G401 (cell line): ENCODE data around the gene AKIRIN2. TPM values are rescaled to one million over a fixed set of nuclear protein-coding genes. Genes with fewer than 3 reads are reported as not detected.
A peak's percentile ranks its signal among the peaks of the same experiment; 100 is the strongest.
"Not testable (repeated sequence)": the region's sequence is repeated elsewhere in the genome, so short reads cannot be mapped to it uniquely, and the experiment has no call there.

Experiments
- DNase-seq: peaks from one replicate; pipeline ENCODE4 v3.0.0-alpha.2; 2015; ENCODE audit warnings: low spot score
- in situ Hi-C: cut with HindIII; loops from 2 replicates; pipeline ENCODE4 v1.10.0; 2016; ENCODE audit warnings: low sequenced_read_pairs, mixed read lengths
- total RNA-seq: library from RNA; depleted of rRNA; stranded (reverse); fragments of >200 nt; shearing (Covaris generic); gene quantifications from 2 replicates; pipeline ENCODE4 v1.2.3, GENCODE V29; 2014

Gene AKIRIN2
- total RNA-seq, 1 experiment from 2014 or later = 41.3 TPM

DNA sequence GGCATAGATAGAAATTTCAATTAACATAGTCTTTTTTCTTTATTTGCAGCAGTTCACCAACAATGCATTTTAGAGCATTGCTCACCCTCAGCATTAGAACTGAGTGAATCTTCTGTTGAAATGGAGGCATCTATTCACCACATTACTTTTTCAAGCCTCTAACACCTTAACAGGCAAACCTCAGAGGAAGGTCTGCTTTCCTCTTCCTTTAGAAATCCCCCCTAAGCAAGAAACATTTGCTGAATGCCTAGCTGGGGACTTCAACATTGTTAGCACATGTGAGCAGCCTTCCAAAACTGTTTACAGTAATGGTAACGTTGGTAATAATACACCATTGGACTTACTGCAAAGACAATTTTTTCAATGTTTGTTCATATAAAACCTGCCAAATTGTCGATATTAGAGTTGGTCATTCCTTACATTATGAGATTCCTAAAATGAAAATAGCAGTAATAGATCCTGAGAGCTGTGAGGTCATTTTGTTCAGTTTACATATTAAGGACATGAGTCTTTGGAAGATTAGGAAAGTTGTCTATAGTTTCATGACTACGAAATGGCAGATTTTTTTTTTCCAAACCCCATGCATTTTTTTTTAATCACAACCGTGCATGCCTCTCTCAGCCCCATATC lies 20.6 kb upstream of the AKIRIN2 start:
- in situ Hi-C loops = no loop called here

DNA sequence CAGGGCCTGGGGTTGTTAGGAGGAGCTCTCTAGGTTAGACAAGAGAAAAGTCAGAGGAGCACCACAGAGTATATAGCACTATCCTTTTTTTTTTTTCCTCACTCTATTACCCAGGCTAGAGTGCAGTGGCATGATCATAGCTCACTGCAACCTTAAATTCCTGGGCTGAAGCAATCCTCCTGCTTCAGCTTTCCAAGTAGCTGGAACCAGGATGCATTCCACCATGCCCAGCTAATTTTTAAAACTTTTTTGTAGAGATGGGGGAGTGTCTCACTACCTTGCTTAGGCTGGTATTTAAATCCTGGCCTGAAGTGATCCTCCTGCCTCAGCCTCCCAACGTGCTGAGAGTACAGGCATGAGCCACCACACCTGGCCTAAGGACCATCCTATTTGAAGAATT lies 19.3 kb upstream of the AKIRIN2 start:
- no peak for DNase-seq
- in situ Hi-C loops = no loop called here

More for the DNA sequence above, 20.6 kb upstream of the AKIRIN2 start:
- no peak for DNase-seq

DNA sequence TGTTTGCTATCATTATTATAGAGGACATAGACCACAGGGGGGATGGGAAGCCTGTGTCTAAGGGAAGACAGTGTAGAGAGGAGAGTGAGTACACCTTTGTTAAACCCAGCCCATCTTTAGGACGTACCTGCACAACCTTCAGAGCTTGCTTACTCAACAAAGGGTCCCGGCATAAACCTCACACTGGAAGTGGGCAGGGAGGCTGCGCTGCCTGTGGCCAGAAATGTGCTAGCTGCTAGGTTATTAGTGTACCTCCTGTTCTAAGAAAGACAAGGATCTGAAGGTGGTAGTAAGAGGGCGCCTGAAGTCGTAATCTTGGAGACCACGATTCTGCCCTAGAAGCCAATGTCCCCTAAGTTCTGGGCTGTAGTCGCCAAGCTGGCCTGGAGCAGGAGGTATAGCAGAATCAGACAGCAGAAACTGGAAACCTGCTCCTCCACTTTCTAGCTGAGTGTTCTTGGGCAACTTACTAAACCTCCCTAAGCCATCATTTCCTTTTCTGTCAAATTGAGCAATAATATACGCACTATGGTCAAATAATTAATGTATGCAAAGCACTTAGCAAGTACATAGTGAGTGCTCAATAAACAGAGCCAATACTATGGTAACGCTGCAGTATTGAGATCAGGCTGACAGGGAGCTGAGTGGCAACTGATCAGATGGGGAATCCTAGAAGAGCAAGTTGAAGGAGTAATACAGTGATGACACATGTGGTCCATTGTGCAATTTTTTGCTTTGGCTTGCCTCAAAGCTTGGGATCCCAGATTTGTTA lies 16.8 kb upstream of the AKIRIN2 start:
- no peak for DNase-seq
- in situ Hi-C loops = no loop called here

DNA sequence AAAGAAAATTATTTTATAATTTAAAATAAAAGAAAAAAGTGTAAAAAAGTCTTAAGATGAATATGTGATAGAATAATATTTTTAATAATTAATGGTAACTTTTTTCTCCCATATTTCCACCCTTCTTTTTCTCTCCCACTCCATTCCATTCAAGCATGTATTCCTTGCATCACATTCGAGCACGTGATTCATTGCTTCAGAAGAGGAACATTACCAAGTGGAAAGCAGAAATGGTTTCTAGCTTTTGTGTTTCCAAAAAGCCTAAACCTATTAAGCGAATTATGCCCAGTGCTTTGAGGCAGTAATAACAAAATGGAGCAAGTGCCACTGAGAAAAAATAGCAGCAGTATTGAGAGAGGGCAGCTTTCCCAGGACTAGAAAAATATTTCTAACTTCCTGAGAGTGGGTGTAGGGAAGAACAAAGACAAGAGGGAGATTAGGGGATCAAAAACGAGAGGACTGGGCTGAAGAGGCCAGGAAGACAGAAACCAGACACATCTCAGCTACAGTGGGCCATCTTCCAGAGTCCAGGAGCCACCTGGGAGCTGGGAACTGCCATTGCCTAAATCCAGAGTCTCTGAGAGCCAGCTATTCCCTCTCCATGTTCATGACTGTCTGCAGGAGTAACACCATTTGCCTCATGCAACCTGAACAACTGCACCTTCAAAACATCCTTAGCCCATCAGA lies 15.0 kb upstream of the AKIRIN2 start:
- in situ Hi-C loops = no loop called here
- no peak for DNase-seq

DNA sequence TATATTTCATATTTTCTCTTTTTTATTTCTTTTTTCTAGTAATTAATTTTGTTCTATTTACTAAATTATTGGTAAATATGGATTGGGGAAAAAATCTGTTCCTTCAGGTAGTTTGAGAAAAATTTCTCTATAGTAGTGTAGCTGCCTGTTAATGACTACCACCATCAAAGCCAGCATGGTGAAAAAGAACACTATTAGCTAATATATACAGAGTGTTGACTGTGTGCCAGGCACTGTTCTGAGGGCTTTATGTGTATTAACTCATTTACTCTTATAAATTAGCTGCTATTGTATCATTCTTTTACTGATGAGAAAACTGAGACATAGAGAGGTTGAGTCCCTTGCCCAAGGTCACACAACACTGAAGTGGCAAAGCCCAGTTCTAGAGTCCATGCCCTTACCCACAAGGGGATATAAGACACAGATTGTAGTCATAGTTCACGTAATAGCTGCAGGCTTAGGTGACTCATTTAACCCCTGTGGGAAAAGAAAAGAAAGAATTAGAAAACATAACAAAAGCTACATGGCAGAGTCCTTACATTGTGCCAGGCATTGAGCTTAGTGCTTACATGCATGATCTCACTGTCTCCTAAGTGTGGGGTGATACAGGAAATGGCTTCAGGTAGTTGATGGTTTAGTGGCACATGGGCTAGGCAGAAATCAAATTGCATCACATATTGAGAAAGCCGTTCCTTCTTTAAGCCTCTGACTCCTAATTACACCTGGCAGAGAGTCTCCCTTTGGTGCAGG lies 12.2 kb upstream of the AKIRIN2 start:
- no peak for DNase-seq
- in situ Hi-C loops = no loop called here

DNA sequence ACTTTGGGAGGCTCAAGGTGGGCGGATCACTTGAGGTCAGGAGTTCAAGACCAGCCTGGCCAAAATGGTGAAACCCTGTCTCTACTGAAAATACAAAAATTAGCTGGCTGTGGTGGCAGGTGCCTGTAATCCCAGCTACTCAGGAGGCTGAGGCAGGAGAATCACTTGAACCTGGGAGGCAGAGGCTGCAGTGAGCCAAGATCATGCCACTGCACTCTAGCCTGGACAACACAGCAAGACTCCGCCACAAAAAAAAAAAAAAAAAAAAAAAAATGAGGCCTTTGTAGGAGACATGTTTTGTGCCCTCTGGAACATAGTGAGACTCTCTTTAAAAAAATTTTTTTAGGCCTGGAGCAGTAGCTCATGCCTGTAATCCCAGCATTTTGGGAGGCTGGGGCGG lies 10.7 kb upstream of the AKIRIN2 start:
- in situ Hi-C loops, DNase-seq: not testable (repeated sequence)

DNA sequence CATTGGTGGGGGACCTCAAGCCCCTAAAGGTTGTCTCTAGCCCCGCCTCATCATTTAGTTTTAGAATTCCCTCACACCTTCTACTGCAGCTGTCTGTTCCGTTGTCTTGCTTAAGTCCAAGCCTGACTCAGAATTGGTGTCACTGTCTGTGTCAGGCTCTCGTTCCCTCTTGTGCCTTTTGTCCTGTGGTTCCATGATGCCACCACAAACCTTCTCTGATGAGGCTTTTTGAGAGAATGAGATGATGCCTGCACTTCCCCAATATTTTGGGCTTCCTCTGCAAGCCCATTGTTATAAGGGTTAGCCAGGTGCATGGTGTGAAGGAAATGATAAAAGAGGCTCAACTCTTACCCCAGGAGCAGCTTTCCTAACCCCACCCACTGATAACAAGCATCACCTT lies 8.1 kb upstream of the AKIRIN2 start:
- no peak for DNase-seq
- in situ Hi-C loops = no loop called here

DNA sequence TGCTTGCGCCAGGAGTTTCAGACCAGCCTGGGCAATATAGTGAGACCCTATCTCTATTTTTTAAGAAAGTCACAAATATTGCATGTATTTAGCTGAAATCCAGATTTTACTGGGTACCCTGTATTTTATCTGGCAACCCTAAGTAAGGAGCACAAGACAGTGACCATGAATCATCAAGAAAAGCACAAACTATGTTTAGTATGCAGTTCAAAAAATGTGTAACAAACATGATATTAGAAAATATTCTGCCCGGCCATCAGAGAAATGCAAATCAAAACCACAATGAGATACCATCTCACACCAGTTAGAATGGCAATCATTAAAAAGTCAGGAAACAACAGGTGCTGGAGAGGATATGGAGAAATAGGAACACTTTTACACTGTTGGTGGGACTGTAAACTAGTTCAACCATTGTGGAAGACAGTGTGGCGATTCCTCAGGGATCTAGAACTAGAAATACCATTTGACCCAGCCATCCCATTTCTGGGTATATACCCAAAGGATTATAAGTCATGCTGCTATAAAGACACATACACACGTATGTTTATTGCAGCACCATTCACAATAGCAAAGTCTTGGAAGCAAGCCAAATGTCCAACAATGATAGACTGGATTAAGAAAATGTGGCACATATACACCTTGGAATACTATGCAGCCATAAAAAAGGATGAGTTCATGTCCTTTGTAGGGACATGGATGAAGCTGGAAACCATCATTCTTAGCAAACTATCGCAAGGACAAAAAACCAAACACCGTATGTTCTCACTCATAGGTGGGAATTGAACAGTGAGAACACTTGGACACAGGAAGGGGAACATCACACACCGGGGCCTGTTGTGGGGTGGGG lies 6.8 kb upstream of the AKIRIN2 start:
- not testable (repeated sequence) for DNase-seq

DNA sequence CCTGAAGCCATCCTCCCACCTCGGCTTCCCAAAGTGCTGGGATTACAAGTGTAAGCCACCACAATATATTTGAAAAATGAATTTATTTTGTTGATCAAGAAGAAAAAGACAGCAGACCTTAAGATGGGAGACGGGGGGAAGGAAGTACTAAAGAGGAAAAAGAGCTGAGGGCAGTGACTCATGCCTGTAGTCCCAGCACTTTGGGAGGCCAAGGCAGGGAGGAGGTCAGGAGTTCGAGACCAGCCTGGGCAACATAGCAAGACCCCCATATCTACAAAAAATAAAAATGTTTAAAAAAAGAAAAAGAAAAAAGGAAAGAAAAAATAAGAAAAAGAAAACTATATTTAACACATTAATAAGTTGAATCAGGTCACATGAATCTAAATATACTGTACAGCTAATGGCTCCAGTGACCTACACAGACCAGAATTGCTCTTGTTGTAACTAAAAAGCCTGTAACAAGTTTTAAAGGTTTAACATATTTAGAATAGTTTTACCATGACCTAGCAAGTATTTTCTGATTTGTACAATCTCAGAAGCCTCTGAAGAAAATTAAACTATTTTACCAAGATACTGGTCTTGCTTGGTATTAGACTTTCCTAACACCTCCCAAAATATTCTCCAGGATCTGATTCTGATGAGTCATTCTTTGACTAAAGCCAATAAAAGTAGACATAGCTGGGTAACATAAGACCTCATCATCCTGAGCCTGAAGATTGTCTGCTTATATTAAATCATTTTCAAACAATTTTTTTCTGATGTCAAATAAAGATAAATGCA lies 4.3 kb upstream of the AKIRIN2 start:
- DNase-seq = no peak
- in situ Hi-C loops = no loop called here

More for the DNA sequence above, 6.8 kb upstream of the AKIRIN2 start:
- in situ Hi-C loops = not testable (repeated sequence)

DNA sequence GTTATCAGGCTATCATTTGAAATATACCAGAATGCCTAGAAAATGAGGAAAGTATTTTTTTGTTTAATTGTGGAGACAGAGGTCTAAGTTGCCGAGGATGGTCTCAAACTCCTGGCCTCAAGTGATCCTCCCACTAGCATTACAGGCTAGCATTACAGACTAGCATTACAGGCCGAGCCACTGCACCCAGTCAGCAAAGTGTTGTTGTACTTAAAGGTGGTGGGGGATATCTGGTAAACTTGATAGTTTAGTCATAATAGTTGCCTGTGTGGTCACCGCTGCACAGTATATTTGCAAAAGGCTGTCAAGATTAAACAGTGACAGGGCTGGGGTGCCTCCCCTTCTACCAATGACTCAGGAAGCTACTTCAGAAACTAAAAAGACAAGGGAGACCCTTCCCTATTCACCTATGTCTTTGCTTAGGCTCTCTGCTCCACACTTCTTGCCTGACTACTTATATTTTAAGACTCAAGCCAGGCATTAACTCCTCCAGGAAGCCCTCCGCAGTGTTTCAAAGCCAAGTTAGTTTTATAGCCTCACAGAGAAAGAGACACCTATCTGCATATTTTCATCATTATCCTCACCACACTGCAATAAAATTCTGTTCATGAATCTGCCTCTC lies 3.1 kb upstream of the AKIRIN2 start:
- in situ Hi-C loops = no loop called here
- no peak for DNase-seq

DNA sequence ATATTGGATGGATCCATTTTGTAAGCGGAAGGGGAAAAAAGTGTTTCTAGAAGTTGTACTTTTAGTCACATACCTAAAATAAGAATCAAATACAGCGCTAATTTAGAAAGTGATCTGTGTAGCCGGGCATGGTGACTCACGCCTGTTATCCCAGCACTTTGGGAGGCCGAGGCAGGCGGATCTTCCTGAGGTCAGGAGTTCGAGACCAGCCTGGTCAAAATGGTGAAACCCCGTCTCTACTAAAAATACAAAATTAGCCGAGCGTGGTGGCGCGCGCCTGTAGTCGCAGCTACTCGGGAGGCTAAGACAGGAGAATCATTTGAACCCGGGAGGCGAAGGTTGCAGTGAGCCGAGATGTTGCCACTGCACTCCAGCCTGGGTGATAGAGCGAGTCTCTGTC lies 1.0 kb upstream of the AKIRIN2 start:
- in situ Hi-C loops = not testable (repeated sequence)

DNA sequence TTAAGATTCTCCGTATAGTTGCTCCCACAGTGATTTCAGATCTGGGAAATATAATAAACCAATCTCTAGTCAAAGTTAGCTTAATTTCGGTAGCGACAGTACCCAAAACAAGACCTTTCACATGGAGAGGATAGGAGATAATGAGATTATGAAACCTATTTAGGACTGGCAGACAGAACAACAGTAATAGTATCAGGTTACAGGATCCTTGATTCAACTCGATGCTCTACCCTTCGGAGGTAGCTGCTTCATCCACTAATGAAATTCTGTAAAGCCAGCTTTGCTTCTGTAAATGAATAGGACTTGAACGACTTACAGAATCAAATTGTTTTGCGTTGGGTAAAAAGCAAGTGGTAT lies 534 bp upstream of the AKIRIN2 start:
- in situ Hi-C loops = no loop called here
- no peak for DNase-seq

More for the DNA sequence above, 1.0 kb upstream of the AKIRIN2 start:
- not testable (repeated sequence) for DNase-seq

DNA sequence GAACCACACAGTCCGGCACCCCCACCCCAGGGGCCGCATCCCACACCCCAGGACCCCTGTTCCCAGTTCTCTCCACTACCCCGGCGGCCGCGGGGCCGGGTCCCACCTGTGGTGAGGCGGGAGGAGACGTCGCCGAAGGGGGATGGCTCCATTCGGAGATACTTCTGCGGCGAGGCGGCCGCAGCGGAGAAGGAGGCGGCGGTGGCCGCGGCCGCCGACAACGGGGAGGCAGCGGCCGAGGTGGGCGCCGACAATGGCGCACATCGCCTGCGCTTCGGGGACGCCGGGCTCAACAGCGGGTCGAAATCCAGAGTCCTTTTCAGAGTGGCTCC lies 723 bp downstream of the AKIRIN2 start:
- in situ Hi-C loops = no loop called here
- DNase-seq = peak; percentile 25

DNA sequence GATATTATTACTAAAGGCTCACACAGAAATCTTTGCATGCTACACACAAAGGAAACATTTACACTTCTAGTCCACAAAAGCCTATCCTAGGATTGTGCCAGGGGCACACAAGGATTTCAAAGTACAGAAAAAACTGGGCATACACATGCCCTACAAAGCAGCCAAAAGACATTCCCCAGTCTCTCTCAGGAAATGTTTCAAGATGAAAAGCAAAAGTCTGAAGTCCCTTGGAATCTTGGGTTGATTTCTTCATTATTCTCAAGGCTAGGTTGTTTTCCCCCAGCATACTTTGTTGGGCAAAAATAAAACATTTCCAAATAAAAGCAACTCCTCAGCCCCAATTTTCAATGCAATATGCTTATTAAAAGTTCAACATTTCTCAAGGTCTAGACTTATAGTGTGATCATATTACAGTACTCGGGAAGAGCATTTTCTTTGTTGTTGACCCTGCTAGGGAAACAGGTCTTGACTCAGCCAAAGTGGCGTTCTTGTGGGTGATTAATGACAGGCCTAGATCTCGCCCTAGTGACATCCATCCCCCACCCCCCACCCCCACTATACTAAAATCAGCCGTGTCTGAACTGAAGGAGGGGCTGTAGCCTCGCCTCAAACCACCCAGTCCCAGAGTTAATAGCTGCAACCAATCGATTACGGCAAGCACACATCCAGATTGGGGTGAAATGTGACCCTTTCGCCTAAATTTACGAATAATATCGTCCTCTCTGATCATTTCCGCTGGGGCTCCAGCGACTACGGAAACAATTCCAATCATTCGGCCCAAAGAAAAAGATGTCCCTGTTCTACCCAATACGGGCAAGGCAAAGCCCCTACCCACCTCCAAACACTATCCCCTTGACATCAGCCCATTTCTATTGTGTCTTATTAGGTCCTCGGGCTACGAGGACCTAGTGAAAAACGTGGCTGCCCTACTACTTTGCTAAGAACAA lies 1.4 kb downstream of the AKIRIN2 start:
- peak; percentile 43 for DNase-seq
- in situ Hi-C loops = no loop called here

DNA sequence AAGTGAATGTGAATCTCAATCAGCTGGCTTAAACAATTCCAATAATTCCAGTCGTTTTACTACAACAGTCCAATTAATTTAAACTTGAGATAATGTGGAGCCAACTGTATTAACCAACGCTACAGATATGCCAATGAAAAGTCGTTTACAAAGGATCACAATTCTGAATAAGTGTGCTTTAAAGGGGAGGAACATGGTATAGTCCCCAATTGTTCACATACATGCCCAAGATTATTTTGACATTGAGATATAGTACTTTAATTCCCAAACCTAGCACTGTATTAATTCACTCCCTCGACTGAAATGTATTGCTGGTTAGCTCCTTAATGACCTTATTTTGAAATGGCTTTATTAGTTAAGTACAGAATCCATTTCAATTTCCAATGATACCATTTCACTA lies 2.5 kb downstream of the AKIRIN2 start:
- in situ Hi-C loops = no loop called here
- DNase-seq = no peak

DNA sequence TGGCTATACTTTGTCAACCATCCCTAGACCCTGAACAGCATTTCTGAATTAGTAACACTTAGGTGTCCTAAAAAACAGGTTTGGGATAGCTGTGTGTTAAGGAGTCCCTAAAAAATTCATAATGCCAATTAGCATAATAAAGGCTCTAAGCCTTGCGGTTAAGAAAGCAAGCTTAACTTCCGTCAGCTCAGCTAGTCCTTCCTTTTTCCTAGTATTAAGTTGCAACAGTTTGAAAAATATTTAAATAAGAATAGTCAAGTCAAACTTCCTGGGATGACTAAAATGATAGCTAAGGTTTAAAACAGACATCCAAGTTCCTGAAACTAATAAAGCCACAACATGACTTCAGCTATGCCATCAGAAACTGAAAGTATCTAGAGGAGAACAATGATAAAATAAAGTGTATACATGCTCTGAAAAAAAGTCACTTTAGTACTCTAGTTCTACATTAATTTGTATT lies 3.5 kb downstream of the AKIRIN2 start:
- in situ Hi-C loops = no loop called here
- no peak for DNase-seq
